HG03196 (cell line): ENCODE results near the gene MLLT3.

ENCODE experiments used
- ATAC-seq: cut with Tn5 transposase; IDR thresholded peaks from one replicate; pipeline ENCODE4 v1.9.1; 2021; ENCODE audit not compliant: unreplicated experiment

Gene MLLT3

GRCh38 chr9:20480249-20480648 lies 142.1 kb downstream of the MLLT3 start:
- peak; percentile 13 for ATAC-seq

- ATAC-seq = peak; percentile 75
Measured at GRCh38 chr9:20479419-20480155, 142.7 kb downstream of the MLLT3 start.

- no peak for ATAC-seq
Measured at GRCh38 chr9:20478786-20479185, 143.5 kb downstream of the MLLT3 start.

- ATAC-seq = no peak
Measured at GRCh38 chr9:20477940-20478620, 144.2 kb downstream of the MLLT3 start.

- ATAC-seq = no peak
Measured at GRCh38 chr9:20476912-20477521, 145.3 kb downstream of the MLLT3 start.

GRCh38 chr9:20474496-20474895 lies 147.8 kb downstream of the MLLT3 start:
- ATAC-seq = no peak

- no peak for ATAC-seq
Measured at GRCh38 chr9:20473515-20474013, 148.7 kb downstream of the MLLT3 start.

GRCh38 chr9:20472342-20473045 lies 149.8 kb downstream of the MLLT3 start:
- no peak for ATAC-seq

- ATAC-seq = no peak
Measured at GRCh38 chr9:20466328-20467008, 155.8 kb downstream of the MLLT3 start.

- ATAC-seq = no peak
Measured at GRCh38 chr9:20464242-20464641, 158.1 kb downstream of the MLLT3 start.

GRCh38 chr9:20463823-20464222 lies 158.5 kb downstream of the MLLT3 start:
- no peak for ATAC-seq

GRCh38 chr9:20462410-20462809 lies 159.9 kb downstream of the MLLT3 start:
- no peak for ATAC-seq

GRCh38 chr9:20447291-20447690 lies 175.0 kb downstream of the MLLT3 start:
- no peak for ATAC-seq

GRCh38 chr9:20446248-20446647 lies 176.1 kb downstream of the MLLT3 start:
- ATAC-seq = no peak

- no peak for ATAC-seq
Measured at GRCh38 chr9:20442461-20443319, 179.6 kb downstream of the MLLT3 start.

- ATAC-seq = no peak
Measured at GRCh38 chr9:20441711-20442423, 180.4 kb downstream of the MLLT3 start.

GRCh38 chr9:20441166-20441565 lies 181.1 kb downstream of the MLLT3 start:
- no peak for ATAC-seq

- ATAC-seq = no peak
Measured at GRCh38 chr9:20437476-20437875, 184.8 kb downstream of the MLLT3 start.
